Fibroblast of mammary gland (primary cell): ENCODE data around the gene LAMTOR4.

Experiments used
- DNase-seq: peaks from one replicate; pipeline ENCODE4 v3.0.0-alpha.2; 2010; ENCODE audit warnings: low read depth
- H3K4me3 ChIP-seq: 2 replicates; pipeline ENCODE4 v1.5.1; 2011; ENCODE audit warnings: low read depth, mild to moderate bottlenecking, low read length, moderate library complexity; ENCODE audit not compliant: control insufficient read depth
- CTCF ChIP-seq: conservative IDR thresholded peaks from 2 replicates; pipeline ENCODE4 v1.5.1; 2011; ENCODE audit warnings: low read depth, low read length, inconsistent platforms; ENCODE audit not compliant: control insufficient read depth, insufficient read depth

Gene LAMTOR4

GRCh38 chr7:100115026-100115425 is 33.7 kb upstream of the LAMTOR4 start:
- no peak overlapping the region for H3K4me3 ChIP-seq
- no peak for DNase-seq
- TF ChIP-seq CTCF, result no peak

DNA sequence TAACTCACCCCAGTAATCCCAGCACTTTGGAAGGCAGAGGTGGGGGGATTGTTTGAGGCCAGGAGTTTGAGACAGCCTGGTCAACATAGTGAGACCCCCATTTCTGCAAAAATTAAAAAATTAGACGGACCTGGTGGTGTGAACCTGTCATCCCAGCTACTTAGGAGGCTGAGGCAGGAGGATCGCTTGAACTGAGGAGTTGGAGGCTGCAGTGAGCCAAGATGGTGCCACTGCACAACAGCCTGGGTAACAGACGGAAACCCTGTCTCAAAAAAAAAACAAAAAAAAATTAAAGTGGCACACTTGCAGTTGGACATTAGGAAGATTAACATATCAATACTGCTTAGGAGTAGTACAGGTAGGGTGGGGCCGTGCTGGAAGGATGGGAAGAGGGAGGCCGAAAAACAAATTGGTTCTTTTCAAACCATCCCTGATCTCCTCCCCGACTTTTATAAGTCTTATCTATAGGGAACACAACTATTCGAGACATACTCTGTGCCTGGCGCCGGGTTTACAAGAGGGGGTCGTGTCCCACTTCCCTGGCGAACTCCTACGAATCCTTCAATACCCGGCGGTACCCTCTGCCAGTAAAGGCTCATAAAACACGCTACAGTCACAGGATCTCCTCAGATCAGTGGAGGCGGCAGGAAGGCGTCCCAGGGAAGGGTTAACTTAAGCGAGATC is 30.2 kb upstream of the LAMTOR4 start:
- peak overlapping the region; percentile 97 for H3K4me3 ChIP-seq
- no peak for TF ChIP-seq CTCF
- no peak for DNase-seq

DNA sequence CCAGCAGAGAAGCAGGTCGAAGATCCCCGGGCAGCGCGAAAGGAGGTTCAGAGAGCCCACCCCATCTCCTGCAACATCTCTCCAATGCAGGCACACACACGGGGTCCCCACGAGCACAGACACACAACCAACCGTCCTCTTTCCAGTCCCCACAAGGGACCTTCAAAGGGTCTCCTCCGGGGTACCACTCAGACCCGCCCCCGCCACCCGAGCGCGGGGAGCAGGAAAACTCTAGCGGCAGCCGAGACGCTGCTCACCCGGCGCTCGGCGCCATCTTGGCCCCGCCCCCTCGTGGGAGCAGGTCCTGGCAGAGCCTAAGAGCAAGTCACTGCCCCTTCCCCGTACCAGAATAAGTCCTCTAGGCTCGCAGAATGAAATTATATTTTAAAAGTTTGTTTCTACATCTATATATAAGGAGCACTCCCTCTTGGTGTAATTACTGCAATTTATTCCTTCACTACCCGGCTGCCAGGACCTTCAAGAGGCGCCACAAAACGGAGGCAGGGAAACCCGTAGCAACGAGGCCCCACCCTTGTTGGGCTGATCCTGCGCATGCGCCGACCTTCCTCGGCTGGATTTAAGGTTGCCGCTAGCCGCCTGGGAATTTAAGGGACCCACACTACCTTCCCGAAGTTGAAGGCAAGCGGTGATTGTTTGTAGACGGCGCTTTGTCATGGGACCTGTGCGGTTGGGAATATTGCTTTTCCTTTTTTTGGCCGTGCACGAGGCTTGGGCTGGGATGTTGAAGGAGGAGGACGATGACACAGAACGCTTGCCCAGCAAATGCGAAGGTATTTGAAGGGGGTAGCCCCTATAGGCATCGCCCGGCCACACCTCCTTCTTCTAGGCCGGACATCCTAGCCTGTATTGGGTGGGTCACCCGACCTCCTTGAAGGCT is 29.4 kb upstream of the LAMTOR4 start, which contains the start of the genes CNPY4 and TAF6:
Gene CNPY4, plus strand, starts transcription at position 563 of the 898 bp plus-strand sequence. Its CDS starts 111 bp downstream, at position 674.
Gene TAF6, minus strand, starts transcription at position 287 of the 898 bp plus-strand sequence. CDS start 5,149 bp downstream, outside the sequence.
- peak within 1 kb of the TSS; percentile 97 for H3K4me3 ChIP-seq
- TF ChIP-seq CTCF, result no peak
- DNase-seq, result peak; percentile 95

DNA sequence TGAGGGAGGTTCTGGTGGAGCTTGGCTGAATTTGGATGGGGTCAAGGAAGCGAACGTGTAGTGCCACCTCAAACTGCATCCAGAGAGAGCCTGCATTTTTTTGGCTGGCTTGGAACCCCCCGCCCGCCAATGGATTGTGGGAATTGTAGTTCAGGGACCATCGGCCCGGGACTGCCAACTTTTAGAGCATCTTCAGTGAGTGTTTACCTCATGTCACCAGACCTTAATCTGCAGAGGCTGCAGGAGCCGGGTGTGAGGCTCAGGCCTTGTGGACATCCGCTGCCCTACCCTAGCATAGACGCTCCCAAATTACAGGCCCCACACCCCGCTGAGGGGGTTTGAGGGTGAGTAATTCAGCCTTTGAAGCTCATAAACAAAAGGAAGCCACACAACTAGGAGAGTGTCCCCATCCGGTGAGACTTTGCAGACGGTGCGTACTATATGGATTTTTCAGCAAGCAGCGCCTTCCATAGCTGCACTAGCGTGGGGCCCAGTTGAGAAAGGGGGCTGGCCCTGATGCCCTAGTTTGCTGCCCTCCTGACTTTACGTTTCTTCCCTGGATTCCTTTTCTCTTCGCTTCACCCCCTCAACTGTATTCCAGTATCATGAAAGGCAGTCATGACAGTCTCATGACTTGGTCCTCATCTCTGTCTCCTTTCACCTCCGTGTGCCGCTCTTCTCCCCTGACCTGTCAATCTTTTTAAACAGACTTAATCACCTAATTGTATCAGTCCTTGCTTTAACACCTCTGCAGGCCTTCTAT is 28.6 kb upstream of the LAMTOR4 start:
- H3K4me3 ChIP-seq, result peak overlapping the region; percentile 97
- no peak for TF ChIP-seq CTCF
- peak; percentile 64 for DNase-seq

DNA sequence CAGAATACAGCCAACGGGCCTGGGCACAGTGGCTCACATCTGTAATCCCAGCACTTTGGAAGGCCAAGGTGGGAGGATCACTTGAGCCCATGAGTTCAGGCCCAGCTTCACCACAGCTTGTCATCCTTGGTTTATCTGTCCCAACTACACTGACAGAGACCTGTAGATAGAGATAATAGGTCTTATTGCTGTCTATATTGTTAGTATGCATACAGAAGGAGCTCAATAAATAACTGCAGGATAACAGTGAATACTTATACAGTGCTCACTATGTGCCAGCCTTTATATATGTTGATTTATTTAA is 28.0 kb upstream of the LAMTOR4 start:
- no peak for TF ChIP-seq CTCF
- peak overlapping the region; percentile 97 for H3K4me3 ChIP-seq
- no peak for DNase-seq

- DNase-seq, result no peak
- H3K4me3 ChIP-seq, result no peak overlapping the region
Measured at GRCh38 chr7:100122067-100122466, 26.7 kb upstream of the LAMTOR4 start.

More at GRCh38 chr7:100122067-100122466, 26.7 kb upstream of the LAMTOR4 start:
- TF ChIP-seq CTCF, result no peak
